22Rv1 (cell line): ENCODE measurements around the gene GPR4.

Source experiments
- H3K27ac ChIP-seq: fragments of 450-650 bp; 2 replicates; pipeline ENCODE4 v1.5.1; 2017
- CTCF ChIP-seq: fragments of 450-650 bp; IDR thresholded peaks from 2 replicates; pipeline ENCODE4 v1.5.1; 2017; ENCODE audit warnings: mild to moderate bottlenecking
- ZFX ChIP-seq: fragments of 450-650 bp; IDR thresholded peaks from 2 replicates; pipeline ENCODE4 v1.6.1; 2017; ENCODE audit warnings: antibody characterized with exemption, borderline replicate concordance

Gene GPR4

DNA sequence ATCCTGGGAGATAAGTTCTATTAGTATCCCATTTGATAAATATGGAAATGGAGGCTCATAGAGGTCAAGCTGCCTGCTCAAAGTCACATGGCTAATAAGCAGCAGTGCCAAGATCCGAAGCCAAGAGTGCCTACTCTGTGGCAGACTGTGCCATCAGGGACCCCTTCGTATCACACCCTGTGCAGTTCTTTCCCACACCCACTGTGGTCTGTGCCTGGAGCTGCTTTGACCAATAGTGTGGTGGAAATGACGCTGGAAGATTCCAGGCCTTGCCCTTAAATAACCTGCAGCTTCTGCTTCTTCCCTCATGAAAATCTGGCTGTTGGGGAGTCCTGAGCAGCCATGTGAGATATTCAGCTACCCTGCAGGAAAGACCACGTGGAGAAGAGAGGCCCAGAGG lies 27.5 kb downstream of the GPR4 start:
- TF ChIP-seq CTCF, result no peak
- TF ChIP-seq ZFX, result no peak
- H3K27ac ChIP-seq, result no peak overlapping the region

GRCh38 chr19:45571457-45572220 lies 30.4 kb downstream of the GPR4 start:
- no peak overlapping the region for H3K27ac ChIP-seq
- TF ChIP-seq ZFX (no peak), CTCF (no peak)

DNA sequence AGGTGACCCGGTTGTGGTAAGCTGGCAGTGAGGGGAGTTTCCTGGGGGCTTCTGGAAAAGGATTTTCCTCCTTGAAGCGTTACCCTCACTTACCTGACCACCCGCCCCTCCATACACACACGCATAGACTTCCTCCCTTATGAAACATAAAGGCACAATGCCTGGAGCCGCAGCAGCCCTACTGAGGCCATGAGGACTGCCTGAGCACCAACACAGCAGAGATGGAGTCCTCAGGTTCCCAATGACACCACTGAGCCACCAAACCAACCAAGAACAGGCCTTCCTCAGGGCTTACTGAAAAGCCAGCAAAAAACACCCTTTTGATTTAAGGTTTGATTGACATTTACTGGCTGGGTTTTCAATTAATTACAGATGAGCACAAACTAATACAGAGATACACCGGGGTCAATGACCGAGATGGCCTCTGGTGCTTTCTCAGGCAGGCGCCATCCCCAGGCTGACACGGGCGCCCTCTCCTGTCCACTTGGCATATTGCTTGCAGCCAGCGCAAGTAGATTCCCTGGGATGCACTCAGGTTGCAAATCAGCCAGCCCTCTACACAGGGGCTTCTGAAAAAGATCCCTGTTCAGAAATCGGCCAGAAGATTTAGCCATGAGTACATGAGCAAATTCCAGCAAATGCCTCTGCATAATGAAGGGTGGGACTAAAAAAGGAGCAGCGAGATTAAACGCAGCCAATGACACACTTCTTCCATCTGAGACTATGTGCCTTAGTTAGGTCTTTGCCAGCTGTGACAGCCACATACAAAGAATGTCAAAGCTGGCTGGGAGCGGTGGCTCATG lies 32.2 kb downstream of the GPR4 start:
- H3K27ac ChIP-seq, result no peak overlapping the region
- no peak for TF ChIP-seq ZFX
- peak; percentile 96 for TF ChIP-seq CTCF

GRCh38 chr19:45568732-45569131 lies 33.3 kb downstream of the GPR4 start:
- TF ChIP-seq ZFX, result no peak
- 0 out of 2 replicates have a peak overlapping the region, but pooled peaks have one; percentile 39 for H3K27ac ChIP-seq

- TF ChIP-seq ZFX, result no peak
- peak overlapping the region; percentile 39 for H3K27ac ChIP-seq
These were observed 34.4 kb downstream of the GPR4 start for GRCh38 chr19:45567609-45568008.

GRCh38 chr19:45564131-45564780 lies 37.8 kb downstream of the GPR4 start:
- TF ChIP-seq ZFX (no peak), CTCF (no peak)
- no peak overlapping the region for H3K27ac ChIP-seq

DNA sequence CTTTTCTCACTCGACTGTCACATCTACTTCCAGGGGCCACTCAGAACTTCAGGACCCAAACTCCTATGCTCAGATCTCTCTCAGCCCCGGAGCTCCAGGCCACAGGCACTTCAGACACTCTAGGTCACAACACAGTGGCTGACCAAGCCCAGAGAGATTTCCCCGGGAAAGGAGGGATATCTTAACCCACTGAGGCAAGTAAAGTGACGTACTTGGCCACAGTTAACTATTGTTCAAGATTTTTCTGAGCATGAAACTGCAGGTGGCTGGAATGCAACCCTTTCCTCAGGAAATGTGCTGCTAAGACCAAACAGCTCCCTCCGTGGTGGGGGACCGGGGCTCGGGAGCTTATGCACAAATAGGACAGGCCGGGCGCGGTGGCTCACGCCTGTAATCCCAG lies 41.3 kb downstream of the GPR4 start:
- TF ChIP-seq ZFX (no peak), CTCF (no peak)
- no peak overlapping the region for H3K27ac ChIP-seq

GRCh38 chr19:45560038-45560437 lies 42.0 kb downstream of the GPR4 start:
- TF ChIP-seq CTCF (no peak), ZFX (no peak)
- no peak overlapping the region for H3K27ac ChIP-seq
